GM18867 (cell line): ENCODE data around the gene PYGO1.
"Not testable (repeated sequence)": the region's sequence is repeated elsewhere in the genome, so short reads cannot be mapped to it uniquely, and the experiment has no call there.

Experiments used
- ATAC-seq: cut with Tn5 transposase; IDR thresholded peaks from one replicate; pipeline ENCODE4 v1.9.1; 2021; ENCODE audit warnings: mild to moderate bottlenecking, moderate library complexity; ENCODE audit not compliant: unreplicated experiment

PYGO1 gene

DNA sequence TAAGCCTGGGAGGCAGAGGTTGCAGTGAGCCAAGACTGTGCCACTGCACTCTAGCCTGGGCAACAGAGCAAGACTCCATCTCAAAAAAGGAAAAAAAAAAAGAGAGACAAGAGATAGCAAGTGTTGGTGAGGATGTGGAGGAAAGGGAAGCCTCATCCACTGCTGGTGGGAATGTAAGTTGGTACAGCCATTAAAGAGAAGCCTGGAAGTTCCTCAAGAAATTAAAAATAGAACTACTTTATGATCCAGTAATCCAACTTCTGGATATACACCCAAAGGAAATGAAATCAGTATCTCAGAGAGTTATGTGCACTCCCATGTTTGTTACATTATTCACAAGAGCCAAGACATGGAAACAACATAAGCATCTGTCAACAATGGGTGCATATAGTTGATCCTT lies 14.9 kb downstream of the PYGO1 start:
- ATAC-seq, result no peak

DNA sequence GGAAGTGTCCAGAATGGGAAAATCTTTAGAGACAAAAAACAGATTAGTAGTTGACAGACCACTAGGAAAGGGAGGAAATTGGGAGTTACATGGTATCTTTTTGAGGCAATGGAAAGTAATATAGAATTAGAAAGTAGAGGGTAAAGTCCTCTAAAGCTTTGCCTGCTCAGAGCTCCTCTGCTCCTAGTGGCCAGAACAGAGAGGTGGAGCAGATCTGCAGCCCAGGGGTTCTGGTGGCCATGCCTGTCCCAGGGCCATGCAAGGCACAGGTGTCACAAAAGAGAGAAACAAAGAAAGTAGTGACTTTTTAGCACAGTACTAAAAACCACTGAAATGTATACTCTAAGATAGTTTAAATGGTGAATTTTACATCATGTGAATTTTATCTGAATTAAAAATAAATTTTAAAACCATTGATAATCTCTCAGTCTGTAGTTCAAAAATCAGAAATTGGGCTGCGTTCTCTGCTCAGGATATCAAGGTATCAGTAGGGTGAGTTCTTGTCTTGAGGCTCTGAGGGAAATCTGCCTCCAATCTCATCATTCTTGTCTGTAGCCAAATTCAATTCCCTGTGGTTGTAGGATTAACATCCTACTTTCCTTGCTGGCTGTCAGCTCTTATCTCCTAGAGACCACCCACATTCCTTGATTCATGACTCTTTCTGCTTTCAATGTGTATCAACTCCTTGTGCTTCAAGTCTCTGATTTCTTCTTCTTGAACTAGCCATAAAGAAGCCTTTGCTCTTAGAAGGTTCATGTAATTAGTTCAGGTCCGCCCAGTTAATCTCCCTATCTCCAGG lies 23.6 kb downstream of the PYGO1 start:
- no peak for ATAC-seq

DNA sequence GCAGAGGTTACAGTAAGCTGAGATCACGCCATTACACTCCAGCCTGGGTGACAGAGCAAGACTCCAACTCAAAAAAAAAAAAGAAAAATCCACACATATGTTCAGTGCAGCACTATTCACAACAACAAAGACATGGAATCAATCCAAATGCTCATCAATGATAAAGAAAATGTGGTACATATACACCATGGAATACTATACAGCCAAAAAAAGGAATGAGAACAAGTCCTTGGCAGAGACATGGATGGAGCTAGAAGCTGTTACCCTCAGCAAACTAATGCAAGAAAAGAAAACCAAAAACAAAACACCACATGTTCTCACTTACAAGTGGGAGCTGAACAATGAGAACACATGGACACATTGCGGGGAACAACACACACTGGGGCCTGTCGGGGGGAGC lies 25.5 kb downstream of the PYGO1 start:
- no peak for ATAC-seq

DNA sequence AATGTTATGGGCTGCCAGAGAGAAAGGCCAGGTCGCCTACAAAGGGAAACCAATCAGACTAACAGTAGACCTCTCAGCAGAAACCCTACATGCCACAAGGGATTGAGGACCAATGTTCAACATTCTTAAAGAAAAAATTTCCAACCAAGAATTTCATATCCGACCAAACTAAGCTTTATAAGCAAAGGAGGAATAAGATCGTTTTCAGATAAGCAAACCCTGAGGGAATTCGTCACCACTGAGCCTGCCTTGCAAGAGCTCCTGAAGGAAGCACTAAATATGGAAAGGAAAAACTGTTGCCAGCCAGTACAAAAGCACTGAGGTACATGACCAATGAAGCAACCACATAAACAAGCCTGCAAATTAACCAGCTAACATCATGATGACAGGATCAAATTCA lies 33.1 kb downstream of the PYGO1 start:
- no peak for ATAC-seq

DNA sequence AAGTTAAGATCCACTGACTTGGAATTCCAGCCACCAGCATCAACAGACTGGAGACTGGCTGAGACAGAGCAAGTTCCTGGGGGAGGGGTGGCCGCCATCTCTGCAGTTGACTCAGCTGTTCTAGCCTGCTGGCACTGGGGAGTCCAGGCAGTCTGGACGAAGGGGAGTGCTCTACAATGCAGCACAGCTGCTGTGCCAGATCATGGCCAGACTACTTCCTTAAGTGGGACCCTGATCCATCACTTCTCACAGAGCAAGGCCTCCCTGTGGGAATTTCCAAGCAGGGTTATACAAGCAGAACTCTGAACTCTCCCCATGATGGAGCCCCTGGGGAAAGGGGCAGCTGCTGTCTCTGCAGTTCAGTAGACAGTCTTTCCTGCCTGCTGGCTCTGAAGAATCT lies 35.2 kb downstream of the PYGO1 start:
- ATAC-seq, result no peak

DNA sequence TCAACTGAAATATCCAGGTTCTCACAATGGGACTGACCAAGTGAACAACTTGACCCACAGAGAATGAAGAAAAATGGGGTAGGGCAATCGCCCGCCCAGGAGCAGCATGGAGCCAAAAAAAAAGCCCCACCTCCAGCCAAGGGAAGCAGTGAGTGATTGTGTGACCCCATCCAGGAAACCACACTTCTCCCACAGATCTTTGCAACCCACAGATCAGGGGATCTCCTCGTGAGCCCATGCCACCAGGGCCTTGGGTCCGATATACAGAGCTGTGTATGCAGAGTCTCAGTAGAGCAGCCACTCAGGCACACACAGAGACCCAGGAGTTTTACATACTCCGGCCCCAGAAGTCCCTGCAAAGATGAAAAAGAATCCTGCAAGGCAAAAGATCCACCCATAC lies 35.7 kb downstream of the PYGO1 start:
- ATAC-seq, result no peak

- no peak for ATAC-seq
Measured at GRCh38 chr15:55549305-55549704, 38.8 kb downstream of the PYGO1 start.

GRCh38 chr15:55546718-55547117 lies 41.4 kb downstream of the PYGO1 start:
- ATAC-seq, result no peak

DNA sequence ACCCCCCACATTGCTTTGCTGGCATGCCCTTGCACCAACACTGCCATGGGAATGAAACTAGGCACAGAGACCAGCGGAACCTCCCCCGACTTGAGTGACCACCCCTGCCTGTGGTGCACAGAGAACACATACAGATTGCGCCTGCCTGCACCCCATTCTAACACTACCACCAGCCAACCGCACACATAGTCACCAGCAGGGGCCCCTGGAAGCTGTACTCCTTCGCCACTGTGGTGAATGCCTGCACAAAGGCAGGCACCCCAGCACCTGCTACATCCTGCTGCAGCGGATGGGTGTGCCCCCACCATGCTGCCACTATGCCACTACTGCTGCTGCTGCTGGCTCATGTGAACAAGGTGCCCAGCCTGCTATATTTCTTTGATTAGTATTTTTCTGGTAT lies 52.7 kb downstream of the PYGO1 start:
- no peak for ATAC-seq

DNA sequence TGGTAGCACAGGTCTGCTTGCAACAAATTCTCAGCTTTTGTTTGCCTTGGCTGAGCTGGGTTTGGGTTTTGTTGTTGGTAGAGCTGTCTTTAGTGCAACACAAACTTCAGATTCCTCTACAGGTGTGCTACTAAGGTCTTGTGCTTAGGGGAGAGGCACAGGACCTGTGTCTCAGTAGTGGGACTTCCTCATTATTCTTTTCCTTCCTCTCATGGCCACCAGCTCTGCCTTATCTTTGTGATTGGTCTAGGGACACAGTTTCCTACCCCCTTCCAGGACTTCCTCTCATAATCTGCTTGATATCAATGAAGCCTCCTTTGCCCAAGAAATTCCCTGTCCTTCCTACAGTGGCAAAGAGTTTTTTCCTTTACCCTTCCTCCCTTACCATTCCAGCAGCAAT lies 55.2 kb downstream of the PYGO1 start:
- ATAC-seq, result no peak

GRCh38 chr15:55530861-55531313 lies 57.3 kb downstream of the PYGO1 start:
- ATAC-seq, result no peak

DNA sequence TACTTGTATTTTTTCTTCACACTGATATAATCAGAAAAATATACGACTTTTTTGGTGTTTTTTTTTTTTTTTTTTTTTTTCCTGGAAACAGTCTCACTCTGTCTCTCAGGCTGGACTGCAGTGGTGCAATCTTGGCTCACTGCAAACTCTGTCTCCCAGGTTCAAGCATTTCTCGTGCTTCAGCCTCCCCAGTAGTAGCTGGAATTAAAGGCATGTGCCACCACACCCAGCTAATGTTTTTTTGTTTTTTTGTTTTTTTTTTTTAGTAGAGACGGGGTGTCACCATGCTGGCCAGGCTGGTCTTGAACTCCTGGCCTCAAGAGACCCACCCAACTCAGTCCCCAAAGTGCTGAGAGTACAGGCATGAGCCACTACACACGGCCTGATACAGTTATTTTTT lies 59.3 kb downstream of the PYGO1 start:
- ATAC-seq, result no peak

DNA sequence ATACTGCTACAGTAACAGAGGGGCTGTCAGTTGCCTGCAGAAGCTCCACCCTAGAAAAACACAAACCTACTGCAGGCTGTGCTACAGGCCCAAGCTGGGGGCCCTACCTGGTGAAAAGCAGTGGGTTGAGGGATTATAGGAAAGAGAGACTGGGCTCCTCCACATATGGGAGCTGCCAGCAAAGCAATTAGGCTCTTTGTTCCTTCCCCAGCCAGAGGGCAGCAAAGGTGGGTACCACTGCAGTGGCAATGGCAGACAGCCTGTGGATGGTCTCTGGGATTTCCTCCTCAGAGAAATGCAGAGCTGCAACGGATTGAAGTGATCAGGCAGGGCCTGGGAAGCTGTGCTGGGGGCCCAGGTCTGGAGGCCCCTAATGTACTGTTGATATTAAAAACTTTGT lies 61.0 kb downstream of the PYGO1 start:
- ATAC-seq, result no peak

DNA sequence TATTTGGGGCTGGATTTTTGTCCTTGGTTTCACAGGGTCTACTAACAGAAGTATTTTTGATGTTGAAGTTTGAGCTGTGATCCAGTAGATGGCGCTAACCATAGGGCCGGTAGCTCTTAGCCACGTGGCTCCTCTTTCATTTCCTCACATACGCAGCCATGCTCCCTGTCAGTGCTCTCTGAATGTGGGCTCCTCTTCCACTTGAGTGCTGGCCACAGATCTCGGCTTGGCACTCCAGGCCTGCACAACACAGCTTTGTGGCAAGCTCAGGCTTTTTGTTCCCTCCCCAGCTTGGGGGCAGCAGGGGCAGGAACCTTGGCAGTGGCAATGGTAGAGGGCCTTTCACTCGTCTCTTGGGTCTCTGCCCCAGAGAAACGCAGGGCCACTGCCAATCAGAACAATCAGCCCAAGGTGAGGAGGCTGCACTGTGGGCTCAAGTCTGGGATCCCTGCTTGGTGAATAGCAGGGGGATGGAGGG lies 61.5 kb downstream of the PYGO1 start:
- ATAC-seq, result peak; percentile 90

GRCh38 chr15:55522742-55523450 lies 65.2 kb downstream of the PYGO1 start:
- ATAC-seq, result no peak

DNA sequence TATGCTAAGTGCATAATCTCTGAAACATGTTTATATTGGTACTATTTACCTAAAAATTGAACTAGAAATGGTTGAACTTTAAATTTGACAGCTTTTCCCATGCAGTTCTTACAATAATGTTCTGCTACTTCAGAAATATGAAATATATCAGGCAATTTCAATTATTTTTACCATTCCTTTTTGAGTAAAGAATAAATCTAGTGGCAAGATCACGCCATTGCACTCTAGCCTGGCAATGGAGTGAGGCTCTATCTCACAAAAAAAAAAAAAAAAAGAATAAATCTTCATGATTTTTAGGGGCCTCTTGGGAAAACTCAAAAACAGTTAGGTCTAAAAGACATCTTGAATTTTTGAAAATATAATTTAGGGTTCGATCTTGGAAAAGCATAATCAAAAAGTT lies 69.5 kb downstream of the PYGO1 start:
- no peak for ATAC-seq

GRCh38 chr15:55518009-55518408 lies 70.1 kb downstream of the PYGO1 start:
- no peak for ATAC-seq

DNA sequence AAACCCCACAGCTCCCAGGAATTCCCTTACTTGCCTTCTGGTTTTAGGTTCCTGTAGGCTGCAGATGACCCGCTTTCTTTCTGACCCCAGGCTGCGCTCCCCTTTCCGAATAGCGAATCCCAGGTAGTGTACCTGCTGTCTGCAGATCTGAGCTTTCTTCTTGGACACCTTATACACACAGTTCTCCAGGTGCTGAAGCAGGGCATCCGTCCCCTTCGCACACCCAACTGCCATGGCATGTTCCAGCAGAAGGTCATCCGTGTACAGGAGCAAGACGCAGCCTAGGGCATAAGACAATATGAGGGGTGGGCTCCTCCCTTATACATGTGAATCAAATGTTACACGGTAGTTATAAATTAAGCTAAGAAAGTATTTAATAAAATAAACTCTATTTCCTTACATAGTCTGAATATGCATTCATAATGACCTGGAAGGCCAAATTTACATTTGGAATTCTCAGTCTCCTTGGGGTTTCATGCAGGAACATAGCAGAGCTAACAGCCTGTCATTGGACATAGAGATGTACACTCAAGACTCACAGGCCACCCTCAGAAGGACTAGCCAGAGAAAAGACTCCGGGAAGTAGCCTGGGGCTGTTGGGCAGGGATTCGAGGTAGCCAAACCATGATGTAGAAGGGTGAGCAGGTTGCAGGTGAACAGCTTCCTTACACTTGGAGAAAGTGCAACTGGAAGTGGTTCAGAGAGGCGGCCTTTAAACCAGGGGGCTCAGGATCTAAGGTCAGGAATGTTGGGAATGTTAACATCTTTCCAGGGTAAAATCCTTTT lies 72.0 kb downstream of the PYGO1 start:
- no peak for ATAC-seq

GRCh38 chr15:55515491-55515890 lies 72.7 kb downstream of the PYGO1 start:
- no peak for ATAC-seq

DNA sequence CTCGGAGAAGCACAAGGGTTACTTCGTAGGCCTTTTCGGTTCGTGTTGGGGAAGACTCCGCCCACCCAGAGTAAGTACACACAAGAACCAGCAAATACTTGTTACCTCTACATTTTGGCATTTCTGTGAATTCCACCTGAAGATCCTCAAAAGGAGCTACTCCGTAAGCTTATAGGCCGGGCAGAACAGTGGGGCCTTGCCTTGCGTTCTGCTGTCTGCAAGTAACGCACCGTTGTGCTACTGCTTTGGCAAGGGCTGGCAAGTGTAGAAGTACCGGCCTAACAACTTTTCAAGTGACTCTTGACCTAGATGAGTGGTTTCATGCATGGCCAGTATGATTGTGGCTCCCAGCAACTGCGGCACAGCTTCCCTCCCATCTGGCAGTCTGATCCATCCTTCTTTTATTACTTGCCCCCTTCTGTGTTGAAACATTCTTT lies 73.7 kb downstream of the PYGO1 start:
- ATAC-seq, result no peak

- ATAC-seq, result not testable (repeated sequence)
Measured at GRCh38 chr15:55513621-55514413, 74.3 kb downstream of the PYGO1 start.
